ACC112 (cell line): ENCODE results near the gene GOLGA1.
"Not testable (repeated sequence)": the region's sequence is repeated elsewhere in the genome, so short reads cannot be mapped to it uniquely, and the experiment has no call there.

Experiments
- H2AFZ ChIP-seq: fragments of 200-600 bp; sonication (generic); one replicate; pipeline ENCODE4 v1.6.0; 2017; ENCODE audit warnings: antibody characterized with exemption, low read length; ENCODE audit not compliant: unreplicated experiment
- H3K27ac ChIP-seq: fragments of 200-600 bp; sonication (generic); 2 replicates; pipeline ENCODE4 v1.5.1; 2014; ENCODE audit warnings: low read depth, mild to moderate bottlenecking, antibody characterized with exemption, low read length, moderate library complexity
- H3K27me3 ChIP-seq: fragments of 200-600 bp; sonication (generic); 2 replicates; pipeline ENCODE4 v1.6.1; 2014; ENCODE audit warnings: mild to moderate bottlenecking, antibody characterized with exemption, low read length, moderate library complexity, mixed read lengths; ENCODE audit not compliant: insufficient read depth
- H3K36me3 ChIP-seq: fragments of 200-600 bp; sonication (generic); 2 replicates; pipeline ENCODE4 v1.6.1; 2016; ENCODE audit warnings: mild to moderate bottlenecking, antibody characterized with exemption, low read length, moderate library complexity, mixed read lengths; ENCODE audit not compliant: insufficient read depth
- H3K4me1 ChIP-seq: fragments of 200-600 bp; sonication (generic); one replicate; pipeline ENCODE4 v1.6.1; 2016; ENCODE audit warnings: low read length, mixed read lengths; ENCODE audit not compliant: insufficient read depth, unreplicated experiment, control insufficient read depth
- H3K4me3 ChIP-seq: fragments of 200-600 bp; sonication (generic); 2 replicates; pipeline ENCODE4 v1.5.1; 2014; ENCODE audit warnings: mild to moderate bottlenecking, low read depth, low read length
- H3K79me2 ChIP-seq: fragments of 200-600 bp; sonication (generic); one replicate; pipeline ENCODE4 v1.6.0; 2016; ENCODE audit warnings: low read length; ENCODE audit not compliant: control insufficient read depth, unreplicated experiment, insufficient read depth

The GOLGA1 gene

DNA sequence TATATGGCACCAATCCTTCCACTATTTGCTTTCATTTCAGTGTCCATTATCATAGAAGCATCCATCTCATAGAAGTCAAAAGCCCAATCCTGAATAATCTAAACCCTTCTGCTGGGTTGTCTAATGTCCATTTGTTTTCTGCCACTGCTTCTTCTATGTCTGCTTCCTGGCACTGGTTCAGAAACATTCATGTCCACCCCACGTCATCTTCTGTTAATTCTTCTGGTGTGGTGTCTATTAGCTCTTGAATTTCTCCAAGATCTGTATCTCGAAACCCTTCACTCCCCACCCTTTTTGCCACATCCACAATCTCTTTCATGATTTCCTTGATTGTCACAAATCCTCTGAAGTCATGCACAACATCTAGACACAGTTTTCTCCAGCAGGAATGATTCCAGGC lies 23.2 kb upstream of the GOLGA1 start:
- Histone ChIP-seq H2AFZ (no peak overlapping the region), H3K79me2 (no peaks in the 10 kb centered on the region), H3K4me1 (no peaks in the 10 kb centered on the region), H3K27me3 (no peaks in the 10 kb centered on the region), H3K4me3 (no peak overlapping the region), H3K27ac (no peak overlapping the region), H3K36me3 (no peaks in the 10 kb centered on the region)

DNA sequence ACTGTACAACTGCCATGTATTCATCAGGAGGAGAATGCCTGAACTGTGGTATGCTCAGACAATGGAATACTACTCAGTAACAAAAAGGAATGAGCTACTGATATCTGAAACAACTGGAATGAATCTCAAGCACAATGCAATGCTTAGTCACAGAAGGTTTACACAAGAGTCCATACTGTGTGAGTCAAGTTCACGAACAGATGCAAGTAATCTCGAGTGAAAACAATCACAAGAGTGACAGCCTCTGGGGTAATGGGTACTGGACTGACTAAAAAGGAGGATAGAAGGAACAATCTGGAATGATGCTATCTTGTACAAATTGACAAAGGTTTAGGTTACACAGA lies 19.5 kb upstream of the GOLGA1 start:
- Histone ChIP-seq H3K27ac (no peak overlapping the region), H3K36me3 (no peaks in the 10 kb centered on the region), H2AFZ (no peak overlapping the region), H3K4me1 (no peaks in the 10 kb centered on the region), H3K27me3 (no peaks in the 10 kb centered on the region), H3K79me2 (no peaks in the 10 kb centered on the region), H3K4me3 (no peak overlapping the region)

DNA sequence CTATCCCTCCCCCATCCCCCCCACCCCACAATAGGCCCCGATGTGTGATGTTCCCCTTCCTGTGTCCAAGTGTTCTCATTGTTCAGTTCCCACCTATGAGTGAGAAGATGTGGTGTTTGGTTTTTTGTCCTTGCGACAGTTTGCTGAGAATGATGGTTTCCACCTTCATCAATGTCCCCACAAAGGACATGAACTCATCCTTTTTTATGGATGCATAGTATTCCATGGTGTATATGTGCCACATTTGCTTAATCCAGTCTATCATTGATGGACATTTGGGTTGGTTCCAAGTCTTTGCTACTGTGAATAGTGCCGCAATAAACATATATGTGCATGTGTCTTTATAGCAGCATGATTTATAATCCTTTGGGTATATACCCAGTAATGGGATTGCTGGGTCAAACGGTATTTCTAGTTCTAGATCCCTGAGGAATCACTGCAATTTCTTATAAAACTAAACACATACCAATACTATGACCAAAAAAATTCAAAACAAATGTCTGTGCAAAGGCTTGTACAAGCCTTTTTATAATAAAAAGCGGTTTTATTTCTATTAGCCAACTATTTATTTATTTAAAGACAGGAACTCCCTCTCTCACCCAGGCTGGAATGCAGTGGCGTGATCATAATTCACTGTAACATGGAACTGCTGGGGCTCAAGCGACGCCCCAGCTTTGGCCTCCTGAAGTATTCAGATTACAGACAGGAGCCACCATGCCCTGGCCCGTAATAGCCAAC lies 19.0 kb upstream of the GOLGA1 start:
- H3K36me3 ChIP-seq, H3K79me2 ChIP-seq, H3K27me3 ChIP-seq, H3K27ac ChIP-seq, H3K4me3 ChIP-seq, H3K4me1 ChIP-seq, H2AFZ ChIP-seq: not testable (repeated sequence)

DNA sequence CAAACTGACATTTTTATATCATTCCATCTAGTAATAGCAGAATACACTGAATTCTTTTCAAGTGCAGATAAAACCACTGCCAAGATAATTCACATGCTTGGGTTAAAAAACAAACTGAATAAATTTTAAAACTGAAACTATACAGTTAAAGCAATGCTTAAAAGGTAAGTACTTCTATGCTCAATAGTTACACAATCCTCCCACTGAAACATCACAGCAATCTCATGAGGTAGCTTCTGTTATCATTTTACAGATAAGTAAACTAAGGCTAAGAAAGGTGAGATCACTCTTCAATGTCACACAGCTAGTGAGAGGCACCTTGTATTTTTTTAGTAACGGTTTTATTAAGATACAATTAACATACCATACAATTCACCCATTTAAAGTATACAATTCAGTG lies 13.4 kb upstream of the GOLGA1 start:
- Histone ChIP-seq H2AFZ (no peak overlapping the region), H3K27me3 (no peaks in the 10 kb centered on the region), H3K79me2 (no peaks in the 10 kb centered on the region), H3K4me1 (no peaks in the 10 kb centered on the region), H3K36me3 (no peaks in the 10 kb centered on the region), H3K27ac (no peak overlapping the region), H3K4me3 (no peak overlapping the region)

DNA sequence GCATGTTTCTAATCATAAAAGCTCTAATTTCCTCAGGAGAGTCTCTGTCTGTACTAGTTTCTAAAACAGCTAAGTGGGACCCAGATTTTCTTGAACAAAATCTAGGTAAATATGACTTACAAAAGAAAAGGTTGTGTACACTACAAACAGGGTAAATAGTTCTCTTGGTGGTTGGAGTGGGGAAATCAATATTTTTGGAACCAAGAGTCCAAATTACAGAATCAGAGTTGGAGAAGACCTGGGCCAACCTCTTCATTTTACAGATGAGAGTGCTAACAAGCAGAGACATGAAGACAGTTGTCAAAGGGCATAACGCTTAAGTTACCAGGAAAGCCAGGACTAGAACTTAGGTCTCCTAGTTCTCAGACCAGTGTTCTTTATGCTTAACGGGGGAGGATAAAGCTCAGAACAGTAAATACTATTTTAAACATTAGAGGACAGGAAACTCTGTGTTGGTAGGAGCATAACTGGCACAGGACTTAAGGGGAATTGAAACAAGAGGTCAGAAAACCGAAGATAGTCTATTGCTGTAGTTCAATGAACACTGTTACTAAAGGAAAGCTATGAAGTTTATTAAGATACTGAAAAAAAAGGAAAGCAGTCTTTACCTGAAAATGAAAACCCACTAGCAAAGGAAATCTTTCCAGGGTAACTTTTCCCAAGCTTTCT lies 9.3 kb upstream of the GOLGA1 start:
- H2AFZ ChIP-seq: no peak overlapping the region
- no peak overlapping the region for H3K27ac ChIP-seq
- H3K4me1 ChIP-seq: no peaks in the 10 kb centered on the region
- H3K36me3 ChIP-seq: no peaks in the 10 kb centered on the region
- H3K27me3 ChIP-seq: no peaks in the 10 kb centered on the region
- H3K79me2 ChIP-seq: no peaks in the 10 kb centered on the region
- H3K4me3 ChIP-seq: no peak overlapping the region

DNA sequence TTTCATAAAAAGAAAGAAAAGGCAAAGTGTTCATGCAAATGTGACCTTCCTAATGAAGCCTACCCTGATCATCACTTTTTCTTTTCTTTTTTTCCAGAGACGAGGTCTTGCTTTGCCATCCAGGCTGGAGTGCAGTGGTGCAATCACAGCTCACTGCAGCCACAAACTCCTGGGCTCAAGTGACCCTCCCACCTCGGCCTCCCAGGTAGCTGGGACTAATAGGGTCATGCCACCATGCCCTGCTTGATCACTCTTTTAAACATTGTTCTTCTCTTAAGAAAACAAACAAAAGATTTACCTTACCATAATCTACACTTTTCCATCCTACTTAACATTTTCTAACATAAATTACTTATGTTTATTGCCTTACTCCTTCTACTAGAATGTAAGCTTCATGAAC lies 8.5 kb upstream of the GOLGA1 start:
- H3K4me1 ChIP-seq: no peaks in the 10 kb centered on the region
- no peak overlapping the region for H2AFZ ChIP-seq
- H3K36me3 ChIP-seq: no peaks in the 10 kb centered on the region
- no peak overlapping the region for H3K4me3 ChIP-seq
- H3K27me3 ChIP-seq: no peaks in the 10 kb centered on the region
- H3K79me2 ChIP-seq: no peaks in the 10 kb centered on the region
- no peak overlapping the region for H3K27ac ChIP-seq

DNA sequence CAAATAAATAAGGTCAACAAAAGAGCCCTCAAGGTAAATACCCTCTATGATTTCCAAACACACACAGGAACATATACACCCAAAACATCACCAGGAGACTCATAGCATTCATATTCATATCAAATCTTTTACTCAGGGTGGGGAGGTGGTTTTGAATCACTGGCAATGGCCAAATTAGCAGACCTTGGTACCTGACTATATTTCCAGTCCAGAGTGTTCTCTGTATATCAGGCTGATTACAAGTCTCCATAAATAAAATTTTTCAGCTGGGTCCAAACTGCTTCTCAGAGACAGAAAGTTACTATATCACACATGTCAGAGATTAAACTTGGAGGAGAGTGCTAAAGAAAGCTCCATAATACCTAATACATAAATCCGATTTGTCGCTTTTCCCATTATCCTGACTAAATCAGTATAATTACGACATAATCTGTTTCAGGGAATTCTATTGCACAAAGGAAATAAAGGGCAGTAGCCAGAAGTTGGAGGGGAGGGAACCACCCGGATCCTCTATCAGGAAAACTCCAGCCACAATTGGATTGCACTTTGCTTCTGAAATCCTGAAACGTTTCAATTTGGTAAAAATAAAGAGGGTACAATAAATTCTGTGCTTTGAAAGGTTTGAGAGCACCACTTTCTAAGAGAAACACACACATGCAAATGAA lies 7.0 kb upstream of the GOLGA1 start:
- no peaks in the 10 kb centered on the region for H3K79me2 ChIP-seq
- H3K36me3 ChIP-seq: no peaks in the 10 kb centered on the region
- H3K27me3 ChIP-seq: no peaks in the 10 kb centered on the region
- H3K4me1 ChIP-seq: peaks cover under 1% of the 10 kb centered on the region
- no peak overlapping the region for H3K4me3 ChIP-seq
- no peak overlapping the region for H3K27ac ChIP-seq
- H2AFZ ChIP-seq: no peak overlapping the region

DNA sequence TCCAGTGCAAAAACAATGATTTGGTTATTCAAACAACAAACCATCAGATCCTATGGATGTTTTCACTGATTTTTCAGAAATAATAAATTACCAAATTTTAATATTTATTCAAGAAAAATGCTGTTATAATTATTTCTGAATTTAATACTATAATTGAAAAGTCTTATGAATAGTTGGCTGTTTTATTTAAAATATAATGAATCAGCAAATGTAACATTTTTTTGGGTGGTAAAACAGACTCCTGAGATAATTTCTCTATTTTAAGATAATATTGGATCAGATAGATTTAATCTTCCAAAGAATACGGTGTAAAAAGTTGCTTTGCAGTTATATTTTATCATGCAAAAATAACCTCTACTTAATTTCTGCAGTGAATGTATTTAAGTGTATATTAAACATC lies 5.3 kb upstream of the GOLGA1 start:
- H2AFZ ChIP-seq: no peak overlapping the region
- no peaks in the 10 kb centered on the region for H3K36me3 ChIP-seq
- H3K79me2 ChIP-seq: peaks cover 3% of the 10 kb centered on the region
- H3K4me1 ChIP-seq: peaks cover 10% of the 10 kb centered on the region
- no peak overlapping the region for H3K27ac ChIP-seq
- no peak overlapping the region for H3K4me3 ChIP-seq
- no peaks in the 10 kb centered on the region for H3K27me3 ChIP-seq

DNA sequence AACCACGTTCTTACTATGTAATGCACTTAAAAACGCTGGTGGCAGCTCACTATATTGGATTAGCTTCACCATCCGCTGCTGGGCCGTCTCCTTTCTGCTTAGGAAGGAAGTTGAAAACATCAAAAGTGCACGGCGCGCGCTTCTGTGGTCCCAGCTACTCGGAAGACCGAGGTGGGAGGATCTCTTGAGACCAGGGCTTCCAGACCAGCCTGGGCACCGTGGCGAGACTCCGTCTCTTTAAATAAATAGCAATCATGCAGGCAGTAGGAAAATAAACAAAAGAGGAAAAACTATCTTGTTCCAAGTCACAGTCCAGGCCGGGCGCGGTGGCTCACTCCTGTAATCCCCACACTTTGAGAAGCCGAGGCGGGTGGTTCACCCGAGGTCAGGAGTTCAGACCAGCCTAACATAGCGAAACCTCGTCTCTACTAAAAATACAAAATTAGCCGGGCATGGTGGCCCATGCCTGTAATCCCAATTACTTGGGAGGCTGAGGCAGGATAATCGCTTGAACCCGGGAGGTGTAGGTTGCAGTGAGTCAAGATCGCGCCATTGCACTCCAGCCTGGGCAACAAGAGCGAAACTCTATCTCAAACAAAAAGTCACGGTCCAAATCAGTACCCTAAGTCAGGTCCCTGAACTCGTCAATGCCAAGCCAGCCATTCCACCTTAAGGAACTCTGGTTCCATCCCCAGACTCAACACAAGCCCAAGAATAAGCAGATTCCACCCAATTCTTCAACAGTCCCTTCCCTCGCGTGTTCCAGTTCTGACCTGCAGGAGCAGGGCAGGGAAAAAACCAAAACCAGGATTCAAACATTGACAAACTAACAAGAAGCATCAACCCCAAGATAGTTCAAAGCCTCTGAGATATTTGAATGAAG lies 1.0 kb upstream of the GOLGA1 start:
- no peaks in the 10 kb centered on the region for H3K27me3 ChIP-seq
- peak overlapping the region; percentile 97 for H2AFZ ChIP-seq
- peaks cover 11% of the 10 kb centered on the region for H3K79me2 ChIP-seq
- peak overlapping the region; percentile 94 for H3K4me3 ChIP-seq
- H3K36me3 ChIP-seq: no peaks in the 10 kb centered on the region
- H3K4me1 ChIP-seq: peaks cover 17% of the 10 kb centered on the region
- H3K27ac ChIP-seq: peak overlapping the region; percentile 85

DNA sequence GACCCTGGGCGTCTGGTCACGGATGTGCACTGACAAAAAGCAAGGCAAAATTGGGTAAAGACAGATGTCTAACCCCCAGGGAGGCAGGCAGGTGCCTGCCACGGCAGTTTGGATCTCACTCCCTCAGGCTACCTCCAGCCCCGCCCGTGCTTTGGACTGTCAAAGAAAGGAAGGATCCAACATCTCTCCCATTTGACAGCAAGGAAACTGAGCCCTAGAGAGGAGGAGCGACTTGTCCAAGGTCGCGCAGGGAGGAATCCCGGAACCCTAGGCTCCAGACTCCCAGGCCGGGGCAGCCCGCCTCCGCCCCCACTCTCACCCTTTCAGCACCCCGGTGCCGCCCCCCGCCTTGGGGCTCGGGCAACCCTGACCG lies 376 bp downstream of the GOLGA1 start:
- peak overlapping the region; percentile 94 for H3K4me3 ChIP-seq
- no peaks in the 10 kb centered on the region for H3K36me3 ChIP-seq
- H3K79me2 ChIP-seq: peaks cover 11% of the 10 kb centered on the region
- H2AFZ ChIP-seq: peak overlapping the region; percentile 88
- H3K4me1 ChIP-seq: peaks cover 17% of the 10 kb centered on the region
- H3K27ac ChIP-seq: peak overlapping the region; percentile 85
- H3K27me3 ChIP-seq: no peaks in the 10 kb centered on the region
